H9 (cell line): ENCODE measurements around the gene ERC1. TPM values are rescaled to one million over a fixed set of nuclear protein-coding genes. Genes with fewer than 3 reads are reported as not detected.

Source experiments
- DNase-seq: peaks from one replicate; pipeline ENCODE4 v3.0.0-alpha.2; 2017
- H2AFZ ChIP-seq: one replicate; pipeline ENCODE4 v1.6.1; 2013; ENCODE audit warnings: mild to moderate bottlenecking, low read length, control low read depth, moderate library complexity
- H2AK5ac ChIP-seq: 2 replicates; pipeline ENCODE4 v1.6.1; 2013; ENCODE audit warnings: low read length, control low read depth, mixed read lengths; ENCODE audit not compliant: insufficient read length
- H2BK120ac ChIP-seq: one replicate; pipeline ENCODE4 v1.6.1; 2013; ENCODE audit warnings: low read depth, mild to moderate bottlenecking, low read length, control low read depth, inconsistent platforms; ENCODE audit not compliant: poor library complexity, severe bottlenecking
- H2BK12ac ChIP-seq: 2 replicates; pipeline ENCODE4 v1.6.1; 2013; ENCODE audit warnings: low read length, control low read depth, mixed read lengths, low read depth; ENCODE audit not compliant: insufficient read length
- H2BK15ac ChIP-seq: 2 replicates; pipeline ENCODE4 v1.6.1; 2013; ENCODE audit warnings: low read depth, low read length, control low read depth
- H2BK20ac ChIP-seq: one replicate; pipeline ENCODE4 v1.6.1; 2013; ENCODE audit warnings: low read depth, mild to moderate bottlenecking, low read length, control low read depth, inconsistent platforms; ENCODE audit not compliant: poor library complexity, severe bottlenecking
- H2BK5ac ChIP-seq: 2 replicates; pipeline ENCODE4 v1.6.1; 2013; ENCODE audit warnings: low read length, control low read depth, mixed read lengths; ENCODE audit not compliant: insufficient read length
- H3K14ac ChIP-seq: 2 replicates; pipeline ENCODE4 v1.6.1; 2013; ENCODE audit warnings: low read length, control low read depth; ENCODE audit not compliant: insufficient read depth
- H3K18ac ChIP-seq: 2 replicates; pipeline ENCODE4 v1.6.1; 2013; ENCODE audit warnings: low read depth, mild to moderate bottlenecking, mixed read lengths, low read length, control low read depth; ENCODE audit not compliant: insufficient read length
- H3K23ac ChIP-seq: 2 replicates; pipeline ENCODE4 v1.6.1; 2013; ENCODE audit warnings: low read length, control low read depth, mixed read lengths, low read depth; ENCODE audit not compliant: insufficient read length
- H3K23me2 ChIP-seq: 2 replicates; pipeline ENCODE4 v1.6.1; 2013; ENCODE audit warnings: low read depth, mild to moderate bottlenecking, mixed read lengths, low read length, control low read depth; ENCODE audit not compliant: insufficient read length, poor library complexity, severe bottlenecking
- H3K27ac ChIP-seq: 2 replicates; pipeline ENCODE4 v1.5.1; 2013; ENCODE audit warnings: low read length, control low read depth, mixed read lengths, low read depth; ENCODE audit not compliant: insufficient read length
- H3K27me3 ChIP-seq: 2 replicates; pipeline ENCODE4 v1.6.1; 2013; ENCODE audit warnings: low read length, control low read depth, inconsistent platforms; ENCODE audit not compliant: insufficient read depth
- H3K4ac ChIP-seq: 2 replicates; pipeline ENCODE4 v1.6.1; 2013; ENCODE audit warnings: low read depth, mild to moderate bottlenecking, control low read depth, inconsistent platforms, low read length, moderate library complexity
- H3K4me1 ChIP-seq: 2 replicates; pipeline ENCODE4 v1.6.1; 2013; ENCODE audit warnings: low read length, control low read depth, inconsistent platforms; ENCODE audit not compliant: insufficient read depth
- H3K4me2 ChIP-seq: 2 replicates; pipeline ENCODE4 v1.6.1; 2013; ENCODE audit warnings: low read length, control low read depth, mixed read lengths; ENCODE audit not compliant: insufficient read length, insufficient read depth
- H3K56ac ChIP-seq: 2 replicates; pipeline ENCODE4 v1.6.1; 2013; ENCODE audit warnings: low read depth, mild to moderate bottlenecking, mixed read lengths, low read length, control low read depth; ENCODE audit not compliant: insufficient read length
- H3K79me1 ChIP-seq: 2 replicates; pipeline ENCODE4 v1.6.1; 2013; ENCODE audit warnings: low read depth, mild to moderate bottlenecking, moderate library complexity, low read length, control low read depth, inconsistent platforms; ENCODE audit not compliant: insufficient read depth, poor library complexity, severe bottlenecking
- H3K79me2 ChIP-seq: 2 replicates; pipeline ENCODE4 v1.6.1; 2013; ENCODE audit warnings: low read length, control low read depth, inconsistent platforms; ENCODE audit not compliant: insufficient read depth
- H3K9ac ChIP-seq: 2 replicates; pipeline ENCODE4 v1.6.1; 2013; ENCODE audit warnings: low read length, control low read depth, mixed read lengths; ENCODE audit not compliant: insufficient read length; ENCODE audit errors: extremely low read depth
- H3K9me3 ChIP-seq: one replicate; pipeline ENCODE4 v1.6.1; 2013; ENCODE audit warnings: low read depth, low read length, inconsistent platforms; ENCODE audit not compliant: control insufficient read depth
- H3T11ph ChIP-seq: one replicate; pipeline ENCODE4 v1.6.1; 2013; ENCODE audit warnings: mild to moderate bottlenecking, low read length, control low read depth, inconsistent platforms
- H4K20me1 ChIP-seq: one replicate; pipeline ENCODE4 v1.6.1; 2013; ENCODE audit not compliant: control insufficient read depth, insufficient read length, insufficient read depth
- H4K5ac ChIP-seq: 2 replicates; pipeline ENCODE4 v1.6.1; 2013; ENCODE audit warnings: low read depth, mild to moderate bottlenecking, mixed read lengths, low read length, control low read depth; ENCODE audit not compliant: insufficient read length
- H4K8ac ChIP-seq: replicated peaks from 2 replicates; pipeline ENCODE4 v1.6.1; 2013; ENCODE audit warnings: low read length, control low read depth, mixed read lengths, low read depth; ENCODE audit not compliant: insufficient read length
- H4K91ac ChIP-seq: 2 replicates; pipeline ENCODE4 v1.6.1; 2013; ENCODE audit warnings: low read depth, mild to moderate bottlenecking, moderate library complexity, mixed read lengths, low read length, control low read depth; ENCODE audit not compliant: insufficient read length
- H3K27ac Mint-ChIP-seq, 3 experiments: 2 replicates in 2 of 3; 3 replicates in 1 of 3; pipeline ENCODE4 v1.8.0; 2020 to 2021; ENCODE audit warnings: mixed read lengths in 3 of 3, mild to moderate bottlenecking in 1 of 3, moderate library complexity in 1 of 3
- H3K27me3 Mint-ChIP-seq: 2 replicates; pipeline ENCODE4 v1.8.0; 2021; ENCODE audit warnings: low read depth, mild to moderate bottlenecking, moderate library complexity, mixed read lengths
- H3K36me3 Mint-ChIP-seq, 3 experiments: 2 replicates in 2 of 3; 3 replicates in 1 of 3; pipeline ENCODE4 v1.8.0; 2020 to 2021; ENCODE audit warnings: low read depth in 3 of 3, mixed read lengths in 3 of 3; ENCODE audit not compliant: insufficient read depth in 1 of 3
- H3K4me1 Mint-ChIP-seq, 2 experiments: 2 replicates each; pipeline ENCODE4 v1.8.0; 2020; ENCODE audit warnings: mixed read lengths in 2 of 2
- H3K4me3 Mint-ChIP-seq, 2 experiments: 2 replicates in 1 of 2; 3 replicates in 1 of 2; pipeline ENCODE4 v1.8.0; 2020 to 2021; ENCODE audit warnings: mild to moderate bottlenecking in 2 of 2, mixed read lengths in 2 of 2, moderate library complexity in 1 of 2
- H3K9me3 Mint-ChIP-seq, 2 experiments: 2 replicates in 1 of 2; 3 replicates in 1 of 2; pipeline ENCODE4 v1.8.0; 2020; ENCODE audit warnings: mild to moderate bottlenecking in 2 of 2, mixed read lengths in 2 of 2, moderate library complexity in 1 of 2
- CTCF ChIP-seq: fragments of 200-600 bp; sonication (generic); conservative IDR thresholded peaks from 3 replicates; pipeline ENCODE4 v1.8.0; 2021; ENCODE audit warnings: antibody characterized with exemption, mild to moderate bottlenecking
- WGBS: extraction: QIAGEN DNeasy Blood & Tissue Kit; methylation state at CpG from one replicate; pipeline ENCODE4 v1.1.7; 2013; ENCODE audit warnings: missing lambda C conversion rate, low lambda C conversion rate, mixed read lengths; ENCODE audit not compliant: insufficient read length; ENCODE audit errors: extremely low coverage; 5-methylcytosine and 5-hydroxymethylcytosine counted together
- total RNA-seq: library from RNA; stranded (reverse); gene quantifications from 2 replicates; pipeline ENCODE4 v1.2.1, GENCODE V29; 2021

ERC1 gene
- total RNA-seq, 1 experiment from 2014 or later, result 51.2 TPM

GRCh38 chr12:1117371-1117770 is 126.3 kb downstream of the ERC1 start:
- no peak overlapping the region for H2AFZ ChIP-seq
- Mint-ChIP-seq H3K36me3 (peaks cover 0 to 3% (median 0%) of the 10 kb centered on the region in 3 experiments; a peak in 2 of 7 replicates), H3K4me3 (no peak overlapping the region), H3K27ac (no peak overlapping the region), H3K9me3 (no peaks in the 10 kb centered on the region), H3K4me1 (no peaks in the 10 kb centered on the region), H3K27me3 (peaks cover 26% of the 10 kb centered on the region)
- H3K18ac ChIP-seq, result no peak overlapping the region
- no peak overlapping the region for H4K5ac ChIP-seq
- no peaks in the 10 kb centered on the region for H3K79me1 ChIP-seq
- no peak overlapping the region for H3K27ac ChIP-seq
- no peaks in the 10 kb centered on the region for H3K9me3 ChIP-seq
- no peak overlapping the region for H2BK20ac ChIP-seq
- H3T11ph ChIP-seq, result no peak overlapping the region
- no peaks in the 10 kb centered on the region for H4K20me1 ChIP-seq
- WGBS, result no CpG with 5 or more reads among the region's 6 CpGs
- H3K56ac ChIP-seq, result no peak overlapping the region
- H3K23me2 ChIP-seq, result no peaks in the 10 kb centered on the region
- no peak overlapping the region for H3K4me2 ChIP-seq
- H3K23ac ChIP-seq, result no peak overlapping the region
- no peaks in the 10 kb centered on the region for H3K79me2 ChIP-seq
- no peak for TF ChIP-seq CTCF
- H4K91ac ChIP-seq, result no peak overlapping the region
- H2AK5ac ChIP-seq, result no peak overlapping the region
- no peak for DNase-seq
- H3K9ac ChIP-seq, result no peak overlapping the region
- no peak overlapping the region for H2BK5ac ChIP-seq
- H3K4ac ChIP-seq, result no peak overlapping the region
- H3K27me3 ChIP-seq, result peaks cover 2% of the 10 kb centered on the region; the same call in 1 of the 2 replicates
- no peak overlapping the region for H2BK120ac ChIP-seq
- H3K14ac ChIP-seq, result no peak overlapping the region
- H2BK15ac ChIP-seq, result no peak overlapping the region
- H4K8ac ChIP-seq, result no peak overlapping the region
- no peak overlapping the region for H2BK12ac ChIP-seq
- no peaks in the 10 kb centered on the region for H3K4me1 ChIP-seq
